Cardiac fibroblast (primary cell): Measurements from ENCODE around the gene USP28.

Source experiments
- DNase-seq, 2 donors: peaks; one replicate each; pipeline versions ENCODE4 v3.0.0 to v3.0.0-alpha.2; 2010; ENCODE audit warnings: low read depth in 2 of 2
- H3K4me3 ChIP-seq, 2 donors: replicated peaks in 1 of 2; 1 replicate in 1 of 2; 2 replicates in 1 of 2; pipeline ENCODE4 v1.5.1; 2011; ENCODE audit warnings: low read depth in 2 of 2, low read length in 2 of 2, mild to moderate bottlenecking in 2 of 2, moderate library complexity in 1 of 2
- CTCF ChIP-seq: IDR thresholded peaks from one replicate; pipeline ENCODE4 v1.5.1; 2011; ENCODE audit warnings: low read depth, mild to moderate bottlenecking, low read length, inconsistent platforms

The USP28 gene

DNA sequence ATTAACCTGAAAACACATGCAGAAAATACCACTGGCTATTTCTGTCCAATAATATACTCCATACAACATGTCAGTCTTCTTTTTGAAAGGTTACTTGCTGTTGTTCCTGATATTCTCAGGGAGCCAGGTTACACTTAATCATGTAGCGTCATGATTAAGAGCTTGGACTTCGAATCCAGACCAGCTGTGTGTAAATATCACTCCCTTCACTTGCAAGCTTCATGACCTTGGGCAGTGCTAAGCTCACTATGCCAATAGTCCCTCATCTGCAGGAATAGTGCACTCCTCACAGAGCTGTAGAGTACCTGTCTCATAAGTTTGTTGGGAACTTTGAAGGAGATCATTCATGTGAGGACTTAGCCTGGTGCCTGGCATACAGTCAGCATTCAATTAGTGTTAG is 31.1 kb upstream of the USP28 start:
- TF ChIP-seq CTCF, result no peak
- no peak for DNase-seq
- no peak overlapping the region for H3K4me3 ChIP-seq

- peak; percentile 10 for TF ChIP-seq CTCF
- DNase-seq, result peak; percentile 22 to 58
- H3K4me3 ChIP-seq, result no peak overlapping the region
Observed at GRCh38 chr11:113906038-113906437, 30.7 kb upstream of the USP28 start.

- DNase-seq, result no peak
- no peak within 1 kb of the TSS for H3K4me3 ChIP-seq
- no peak for TF ChIP-seq CTCF
Observed at GRCh38 chr11:113904379-113905101, 29.2 kb upstream of the USP28 start, which contains the start of gene HTR3B. TSS of gene HTR3B (plus strand) at chr11:113904796. CDS start at chr11:113904934, 138 bp downstream.

DNA sequence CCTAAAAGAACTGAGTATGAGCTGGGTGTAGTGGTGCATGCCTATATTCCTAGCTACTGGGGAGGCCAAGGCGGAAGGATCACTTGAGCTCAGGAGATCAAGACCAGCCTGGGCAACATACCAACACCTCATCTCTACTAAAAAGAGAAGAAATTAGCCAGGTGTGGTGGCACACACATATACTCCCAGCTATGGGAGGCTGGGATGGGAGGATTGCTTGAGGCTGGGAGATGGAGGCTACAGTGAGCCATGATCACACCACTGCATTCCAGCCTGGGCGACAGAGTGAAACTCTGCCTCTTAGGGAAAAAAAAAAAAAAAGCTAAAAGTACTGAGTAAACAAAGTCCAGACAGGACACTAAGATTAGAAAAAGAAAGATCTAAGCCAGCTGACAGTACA is 25.8 kb upstream of the USP28 start:
- DNase-seq, result no peak
- TF ChIP-seq CTCF, result no peak
- H3K4me3 ChIP-seq, result no peak overlapping the region

DNA sequence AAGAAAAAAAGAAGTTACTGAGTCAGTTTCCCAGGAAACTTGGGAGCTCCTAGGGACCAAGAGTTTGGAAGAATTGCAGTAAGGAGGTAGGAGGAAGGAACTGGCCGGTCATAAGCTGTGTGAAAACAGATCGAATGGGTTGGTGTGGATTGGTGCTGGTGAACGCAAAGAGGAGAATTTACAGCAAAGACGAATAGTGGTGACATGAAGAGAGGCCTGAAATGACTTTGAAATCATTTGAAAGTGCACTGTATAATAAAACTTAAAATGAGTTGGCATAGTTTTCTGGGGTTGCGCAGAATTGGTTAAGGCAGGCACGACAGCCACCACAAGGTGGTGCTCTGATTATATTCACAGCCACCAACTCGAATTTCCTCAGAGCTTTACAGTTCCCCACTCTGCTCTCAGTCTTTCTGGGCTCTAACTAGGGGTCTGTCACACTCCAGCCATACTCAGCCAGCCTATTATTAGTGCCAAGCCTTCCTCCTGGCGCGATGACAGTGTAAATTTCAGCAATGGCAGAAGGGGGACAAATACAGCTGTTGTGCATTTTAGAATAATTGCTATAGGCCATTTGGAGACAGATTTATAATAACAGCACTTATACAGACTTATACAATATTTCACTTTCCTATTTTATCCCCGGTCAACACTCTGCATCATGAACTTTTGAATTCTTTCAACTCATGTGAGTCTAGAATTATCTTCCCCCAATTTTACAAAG is 20.9 kb upstream of the USP28 start:
- DNase-seq, result peak; percentile 51 to 57
- peak; percentile 74 for TF ChIP-seq CTCF
- no peak overlapping the region for H3K4me3 ChIP-seq

GRCh38 chr11:113895367-113896155 is 20.2 kb upstream of the USP28 start:
- no peak for DNase-seq
- no peak overlapping the region for H3K4me3 ChIP-seq

More at GRCh38 chr11:113895367-113896155, 20.2 kb upstream of the USP28 start:
- no peak for TF ChIP-seq CTCF
